Esophagus squamous epithelium (tissue), 5 donors: ENCODE measurements around the gene PP2D1. TPM values are rescaled to one million over a fixed set of nuclear protein-coding genes. Genes with fewer than 3 reads are reported as not detected.

ENCODE experiments used
- DNase-seq: peaks from one replicate; lab custom pipeline; 2025; lab: John Stamatoyannopoulos, UW
- H3K27ac ChIP-seq, 4 donors: fragments of 200-600 bp; sonication (generic); one replicate each; pipeline ENCODE4 v1.5.1; 2016 to 2019; ENCODE audit warnings: mild to moderate bottlenecking in 1 of 4
- H3K27me3 ChIP-seq, 4 donors: fragments of 200-600 bp; sonication (generic); 1 replicate in 3 of 4; 2 replicates in 1 of 4; pipeline versions ENCODE4 v1.5.1 to v1.6.0; 2017 to 2021; ENCODE audit warnings: antibody characterized with exemption in 1 of 4
- H3K36me3 ChIP-seq, 3 donors: fragments of 200-600 bp; sonication (generic); one replicate each; pipeline ENCODE4 v1.5.1; 2016 to 2019
- H3K4me1 ChIP-seq, 3 donors: fragments of 200-600 bp; sonication (generic); one replicate each; pipeline ENCODE4 v1.5.1; 2017 to 2019
- H3K4me3 ChIP-seq, 4 donors: fragments of 200-600 bp; sonication (generic); 1 replicate in 3 of 4; 2 replicates in 1 of 4; pipeline ENCODE4 v1.5.1; 2016 to 2019; ENCODE audit warnings: mild to moderate bottlenecking in 2 of 4, moderate library complexity in 1 of 4
- H3K9me3 ChIP-seq, 3 donors: fragments of 200-600 bp; sonication (generic); one replicate each; pipeline ENCODE4 v1.5.1; 2016 to 2019
- POLR2A ChIP-seq, 4 donors: fragments of 450-650 bp; IDR thresholded peaks; one replicate each; pipeline ENCODE4 v1.6.1; 2017; ENCODE audit warnings: antibody characterized with exemption in 4 of 4, mild to moderate bottlenecking in 4 of 4, moderate library complexity in 3 of 4
- WGBS, 2 donors: methylation state at CpG; one replicate each; pipeline ENCODE4 v1.1.5; 2018; 5-methylcytosine and 5-hydroxymethylcytosine counted together
- intact Hi-C: fragments of 100-400 bp; cut with DNase I; formaldehyde crosslinking; loops from one replicate; pipeline ENCODE4 v1.15.0; 2022
- total RNA-seq, 4 donors: library from RNA; depleted of rRNA; stranded (reverse); fragments of >200 nt; gene quantifications; one replicate each; pipeline ENCODE4 v1.1.0, GENCODE V29; 2016
- TF ChIP-seq, protein P1 (sequence below), 6 experiments: fragments of 450-650 bp in 4 of 6; fragments of 200-600 bp in 2 of 6; sonication (generic) in 2 of 6; IDR thresholded peaks; one replicate each; pipeline ENCODE4 v1.5.1; 2016 to 2019; ENCODE audit warnings: antibody characterized with exemption in 6 of 6, mild to moderate bottlenecking in 4 of 6, moderate library complexity in 4 of 6
- donor health status: DM: yes; HTN: yes; CAD: no.

The PP2D1 gene
- total RNA-seq, 4 donors from 2014 or later, result not detected

DNA sequence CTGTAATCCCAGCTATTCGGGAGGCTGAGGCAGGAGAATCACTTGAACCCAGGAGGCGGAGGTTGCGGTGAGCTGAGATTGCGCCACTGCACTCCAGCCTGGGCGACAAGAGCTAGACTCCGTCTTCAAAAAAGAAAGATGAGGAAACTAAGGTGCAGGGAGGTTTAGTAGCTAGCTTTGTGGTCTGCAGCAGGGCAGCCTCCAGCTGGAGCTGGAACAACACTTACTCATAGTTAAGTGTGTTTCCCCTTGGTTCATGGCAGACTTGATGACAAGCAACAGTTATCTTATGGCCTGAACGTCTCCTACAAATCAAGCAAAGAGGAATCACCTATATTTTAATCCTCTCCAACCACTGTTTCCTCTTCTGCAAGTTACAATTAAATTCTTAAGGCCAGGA, 40.8 kb upstream of the PP2D1 start:
- Histone ChIP-seq H3K4me3 (no peak overlapping the region), H3K4me1 (peaks cover 50 to 95% (median 54%) of the 10 kb centered on the region in 3 donors), H3K27me3 (no peaks in the 10 kb centered on the region), H3K27ac (no peak overlapping the region), H3K9me3 (no peaks in the 10 kb centered on the region), H3K36me3 (no peaks in the 10 kb centered on the region)
- no peak for TF ChIP-seq POLR2A (IDR thresholded peaks at IDR 0.05)
- TF ChIP-seq, protein P1, sequence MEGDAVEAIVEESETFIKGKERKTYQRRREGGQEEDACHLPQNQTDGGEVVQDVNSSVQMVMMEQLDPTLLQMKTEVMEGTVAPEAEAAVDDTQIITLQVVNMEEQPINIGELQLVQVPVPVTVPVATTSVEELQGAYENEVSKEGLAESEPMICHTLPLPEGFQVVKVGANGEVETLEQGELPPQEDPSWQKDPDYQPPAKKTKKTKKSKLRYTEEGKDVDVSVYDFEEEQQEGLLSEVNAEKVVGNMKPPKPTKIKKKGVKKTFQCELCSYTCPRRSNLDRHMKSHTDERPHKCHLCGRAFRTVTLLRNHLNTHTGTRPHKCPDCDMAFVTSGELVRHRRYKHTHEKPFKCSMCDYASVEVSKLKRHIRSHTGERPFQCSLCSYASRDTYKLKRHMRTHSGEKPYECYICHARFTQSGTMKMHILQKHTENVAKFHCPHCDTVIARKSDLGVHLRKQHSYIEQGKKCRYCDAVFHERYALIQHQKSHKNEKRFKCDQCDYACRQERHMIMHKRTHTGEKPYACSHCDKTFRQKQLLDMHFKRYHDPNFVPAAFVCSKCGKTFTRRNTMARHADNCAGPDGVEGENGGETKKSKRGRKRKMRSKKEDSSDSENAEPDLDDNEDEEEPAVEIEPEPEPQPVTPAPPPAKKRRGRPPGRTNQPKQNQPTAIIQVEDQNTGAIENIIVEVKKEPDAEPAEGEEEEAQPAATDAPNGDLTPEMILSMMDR (IDR thresholded peaks at IDR 0.05), result no peak
- 80 to 91% methylated on average over 7 of the region's 7 CpGs for WGBS, 2 donors
- DNase-seq, result no peak
- intact Hi-C loops, result no loop called here

DNA sequence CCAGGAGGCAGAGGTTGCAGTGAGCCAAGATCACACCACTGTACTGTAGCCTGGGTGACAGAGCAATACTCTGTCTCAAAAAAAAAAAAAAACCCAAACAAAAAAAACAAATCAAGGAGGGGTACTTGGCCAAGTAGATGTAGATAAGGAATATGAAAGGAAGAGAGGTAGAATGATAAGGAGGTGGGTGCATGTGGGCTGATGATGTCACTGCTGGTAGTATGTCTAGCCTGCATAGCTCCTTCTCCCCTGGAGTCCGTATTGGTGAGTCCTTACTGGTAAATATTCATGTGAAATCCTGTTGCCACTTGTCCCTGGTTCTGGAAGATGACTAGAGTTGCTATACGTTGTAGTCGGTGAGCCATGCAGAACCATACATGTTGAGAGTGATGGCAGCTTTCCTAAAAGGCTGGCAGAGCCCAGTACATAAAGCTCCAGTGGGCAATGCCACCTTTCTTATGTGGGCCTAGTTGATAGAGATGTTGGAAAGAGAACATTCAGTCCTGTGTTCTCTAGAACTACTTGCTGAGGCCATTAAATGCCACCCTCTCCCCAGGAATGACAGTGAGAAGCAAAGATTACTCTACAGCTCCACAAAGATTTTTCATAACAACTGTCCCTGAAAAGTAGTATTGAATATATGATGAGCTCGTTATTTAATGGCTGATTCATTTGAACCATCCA, 39.2 kb upstream of the PP2D1 start:
- no peaks in the 10 kb centered on the region for H3K36me3 ChIP-seq
- H3K27me3 ChIP-seq, result no peaks in the 10 kb centered on the region
- H3K27ac ChIP-seq, result peak overlapping the region in 3 of 4 donors; percentile 0 to 48 (median 23)
- 51 to 66% methylated on average over 4 of the region's 4 CpGs for WGBS, 2 donors
- TF ChIP-seq, protein P1 (IDR thresholded peaks at IDR 0.05), result no peak
- no peak for TF ChIP-seq POLR2A (IDR thresholded peaks at IDR 0.05)
- peaks cover 39 to 95% (median 49%) of the 10 kb centered on the region in 3 donors for H3K4me1 ChIP-seq
- H3K9me3 ChIP-seq, result no peaks in the 10 kb centered on the region
- no peak overlapping the region for H3K4me3 ChIP-seq
- intact Hi-C loops, result no loop called here
- DNase-seq, result no peak

DNA sequence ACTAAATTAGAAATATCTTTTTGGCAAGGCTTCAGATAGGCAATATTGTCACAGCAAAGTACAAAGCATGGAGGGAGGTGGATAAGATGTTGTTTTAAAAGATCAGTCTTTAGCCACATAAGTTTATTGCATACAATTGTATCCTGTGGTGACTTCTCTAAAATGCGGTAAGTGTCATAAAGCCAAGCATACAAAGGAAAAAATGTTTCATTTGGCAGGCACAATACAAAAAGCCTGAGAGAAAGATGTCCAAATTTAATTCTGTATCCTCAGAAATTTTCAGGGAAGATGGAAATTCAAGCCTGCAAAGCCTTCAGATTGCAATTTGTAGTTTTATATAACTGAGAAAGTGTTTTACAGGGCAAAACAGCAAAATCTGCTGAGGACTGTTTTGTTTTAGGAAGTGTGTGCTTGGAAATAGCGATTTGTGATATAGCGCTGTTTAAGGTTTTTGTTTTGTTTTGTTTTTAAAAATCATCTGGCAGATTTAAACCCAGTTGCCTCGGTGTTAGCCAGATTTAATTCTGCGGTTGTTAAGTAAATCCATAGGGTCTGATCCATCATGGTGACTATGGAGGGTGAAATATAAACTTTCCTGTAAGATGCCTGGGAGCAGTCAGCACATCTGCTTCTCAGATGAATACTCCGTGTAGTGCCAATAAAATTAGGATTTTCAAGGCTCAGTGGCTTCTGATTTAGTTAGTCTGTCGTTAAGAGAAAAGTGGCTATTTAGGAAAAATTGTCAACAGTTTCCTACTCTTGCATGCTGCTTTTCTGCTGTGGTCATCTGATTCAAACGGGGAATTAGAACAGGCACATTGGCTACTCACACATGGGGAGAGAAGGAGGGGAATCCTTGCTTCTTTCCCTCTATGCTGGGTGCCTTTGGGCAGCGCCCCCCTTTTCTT, 36.2 kb upstream of the PP2D1 start:
- 52 to 67% methylated on average over 9 of the region's 9 CpGs for WGBS, 2 donors
- Histone ChIP-seq H3K4me1 (peaks cover 35 to 98% (median 37%) of the 10 kb centered on the region in 3 donors), H3K27me3 (no peaks in the 10 kb centered on the region), H3K4me3 (peak overlapping the region in 1 of 4 donors; percentile 28), H3K9me3 (no peaks in the 10 kb centered on the region), H3K27ac (peak overlapping the region in 3 of 4 donors; percentile 60 to 65 (median 65)), H3K36me3 (no peaks in the 10 kb centered on the region)
- TF ChIP-seq, protein P1 (IDR thresholded peaks at IDR 0.05), result no peak
- TF ChIP-seq POLR2A (IDR thresholded peaks at IDR 0.05), result no peak
- no peak for DNase-seq
- intact Hi-C loops, result loop anchor here (10.0 kb wide), 1 partner anchor 137 kb away; the partner anchor contains the start of gene SGO1

DNA sequence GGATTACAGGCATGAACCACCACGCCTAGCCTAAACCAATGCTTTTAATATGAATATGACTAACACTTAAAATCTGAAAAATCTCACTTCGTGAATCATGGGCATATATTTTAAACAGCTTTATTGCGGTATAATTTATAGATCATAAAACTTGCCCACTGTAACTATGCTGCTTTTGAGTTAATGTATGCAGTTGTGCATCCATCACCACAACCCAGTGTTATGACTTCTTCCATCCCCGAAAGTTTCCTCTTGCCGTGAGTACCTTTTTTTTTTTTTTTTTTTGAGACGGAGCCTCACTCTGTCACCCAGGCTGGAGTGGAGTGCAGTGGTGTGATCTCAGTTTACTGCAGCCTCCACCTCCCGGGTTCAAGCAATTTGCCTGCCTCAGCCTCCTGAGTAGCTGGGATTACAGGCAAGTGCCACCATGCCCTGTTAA, 35.3 kb upstream of the PP2D1 start:
- no peak for TF ChIP-seq POLR2A (IDR thresholded peaks at IDR 0.05)
- TF ChIP-seq, protein P1 (IDR thresholded peaks at IDR 0.05), result no peak
- intact Hi-C loops, result loop anchor here (10.0 kb wide), 1 partner anchor 137 kb away; the partner anchor contains the start of gene SGO1

More for the DNA sequence above, 35.3 kb upstream of the PP2D1 start:
- WGBS, 2 donors, result 77 to 82% methylated on average over 7 of the region's 7 CpGs
- Histone ChIP-seq H3K9me3 (no peaks in the 10 kb centered on the region), H3K27ac (peak overlapping the region in 3 of 4 donors; percentile 60 to 65 (median 65)), H3K4me1 (peaks cover 43 to 98% (median 45%) of the 10 kb centered on the region in 3 donors), H3K36me3 (no peaks in the 10 kb centered on the region), H3K27me3 (no peaks in the 10 kb centered on the region), H3K4me3 (no peak overlapping the region)
- DNase-seq, result no peak
